Measurements from ENCODE around the gene SDCCAG8.

Gene SDCCAG8

GRCh38 chr1:243457363-243457982 is 201.6 kb downstream of the SDCCAG8 start:
- no peak for DNase-seq (ENCODE audit: low read depth)

GRCh38 chr1:243459059-243459458 is 203.2 kb downstream of the SDCCAG8 start:
- DNase-seq (ENCODE audit: low read depth), result no peak

- DNase-seq (ENCODE audit: low read depth), result no peak
Observed at GRCh38 chr1:243461700-243462099, 205.9 kb downstream of the SDCCAG8 start.

- no peak for DNase-seq (ENCODE audit: low read depth)
Observed at GRCh38 chr1:243462929-243463697, 207.3 kb downstream of the SDCCAG8 start.

GRCh38 chr1:243465081-243465480 is 209.2 kb downstream of the SDCCAG8 start:
- no peak for DNase-seq (ENCODE audit: low read depth)

- no peak for DNase-seq (ENCODE audit: low read depth)
Observed at GRCh38 chr1:243465738-243466137, 209.9 kb downstream of the SDCCAG8 start.

- no peak for DNase-seq (ENCODE audit: low read depth)
Observed at GRCh38 chr1:243469497-243469896, 213.7 kb downstream of the SDCCAG8 start.

GRCh38 chr1:243470502-243470901 is 214.7 kb downstream of the SDCCAG8 start:
- no peak for DNase-seq (ENCODE audit: low read depth)

- no peak for DNase-seq (ENCODE audit: low read depth)
Observed at GRCh38 chr1:243471026-243471685, 215.3 kb downstream of the SDCCAG8 start.

- no peak for DNase-seq (ENCODE audit: low read depth)
Observed at GRCh38 chr1:243471754-243472745, 216.2 kb downstream of the SDCCAG8 start.

- no peak for DNase-seq (ENCODE audit: low read depth)
Observed at GRCh38 chr1:243473227-243474135, 217.6 kb downstream of the SDCCAG8 start.

GRCh38 chr1:243474136-243474881 is 218.5 kb downstream of the SDCCAG8 start:
- no peak for DNase-seq (ENCODE audit: low read depth)

- no peak for DNase-seq (ENCODE audit: low read depth)
Observed at GRCh38 chr1:243474906-243475305, 219.1 kb downstream of the SDCCAG8 start.

- no peak for DNase-seq (ENCODE audit: low read depth)
Observed at GRCh38 chr1:243475966-243476365, 220.1 kb downstream of the SDCCAG8 start.

- DNase-seq (ENCODE audit: low read depth), result no peak
Observed at GRCh38 chr1:243477731-243478290, 222.0 kb downstream of the SDCCAG8 start.

GRCh38 chr1:243481101-243481500 is 225.3 kb downstream of the SDCCAG8 start:
- no peak for DNase-seq (ENCODE audit: low read depth)

GRCh38 chr1:243482141-243483022 is 226.5 kb downstream of the SDCCAG8 start:
- no peak for DNase-seq (ENCODE audit: low read depth)

- DNase-seq (ENCODE audit: low read depth), result no peak
Observed at GRCh38 chr1:243483071-243483771, 227.4 kb downstream of the SDCCAG8 start.

Data from stimulated activated CD8-positive, alpha-beta memory T cell treated with anti-CD3 and anti-CD28 coated beads, Interleukin-4, amount 100 ng/mL, for 24 hours (primary cell).